Right lobe of liver (tissue), 6 donors: ENCODE results near the gene UQCR10. TPM values are rescaled to one million over a fixed set of nuclear protein-coding genes. Genes with fewer than 3 reads are reported as not detected.

Experiments
- ATAC-seq, 4 donors: fragments of 200-7000 bp; cut with Tn5 transposase; one replicate each; pipeline ENCODE4 v1.9.1; 2020; ENCODE audit warnings: mild to moderate bottlenecking in 4 of 4, moderate library complexity in 4 of 4
- DNase-seq, 3 donors: peaks; one replicate each; pipeline ENCODE4 v3.0.0-alpha.2; 2020
- H3K27ac ChIP-seq, 3 donors: fragments of 200-600 bp; one replicate each; pipeline ENCODE4 v1.8.0; 2022
- H3K27me3 ChIP-seq, 2 donors: fragments of 200-600 bp; one replicate each; pipeline ENCODE4 v1.8.0; 2022
- H3K36me3 ChIP-seq, 4 donors: fragments of 200-600 bp; sonication (generic) in 1 of 4; one replicate each; pipeline versions ENCODE4 v1.5.1 to v1.8.0; 2017 to 2022; ENCODE audit warnings: control low read depth in 1 of 4
- H3K4me1 ChIP-seq, 4 donors: fragments of 200-600 bp; sonication (generic) in 1 of 4; one replicate each; pipeline versions ENCODE4 v1.5.1 to v1.8.0; 2017 to 2022; ENCODE audit warnings: control low read depth in 1 of 4
- H3K4me3 ChIP-seq, 3 donors: fragments of 200-600 bp; one replicate each; pipeline ENCODE4 v1.8.0; 2022
- H3K9me3 ChIP-seq, 4 donors: fragments of 200-600 bp; sonication (generic) in 1 of 4; one replicate each; pipeline versions ENCODE4 v1.5.1 to v1.8.0; 2017 to 2022; ENCODE audit warnings: control low read depth in 1 of 4
- CTCF ChIP-seq, 4 donors: fragments of 200-600 bp in 3 of 4; fragments of 450-650 bp in 1 of 4; IDR thresholded peaks; one replicate each; pipeline versions ENCODE4 v1.5.1 to v1.8.0; 2016 to 2022; ENCODE audit warnings: antibody characterized with exemption in 4 of 4, mild to moderate bottlenecking in 2 of 4
- POLR2A ChIP-seq: fragments of 450-650 bp; IDR thresholded peaks from one replicate; pipeline ENCODE4 v1.6.1; 2017; ENCODE audit warnings: antibody characterized with exemption, mild to moderate bottlenecking
- WGBS: methylation state at CpG from one replicate; pipeline ENCODE4 v1.1.6; 2018; ENCODE audit warnings: low coverage, low lambda C conversion rate; ENCODE audit not compliant: insufficient coverage; ENCODE audit errors: missing lambda C conversion rate; 5-methylcytosine and 5-hydroxymethylcytosine counted together
- intact Hi-C, 2 donors: fragments of 100-400 bp; cut with DNase I; formaldehyde crosslinking; loops; one replicate each; pipeline versions ENCODE4 v1.11.2 to v1.14.1; 2022
- total RNA-seq, 6 experiments: library from RNA; depleted of rRNA in 2 of 6; stranded (reverse); fragments of >200 nt in 2 of 6; fragmentation: NEBNext Ultra II Directional in 3 of 6; extraction: Animal tissue kit (Norgen Biotek cat#: 25700) in 3 of 6; gene quantifications; one replicate each; pipeline versions ENCODE4 v1.1.0 to v1.2.4, GENCODE V29; 2016 to 2023
- donor health status: DM: no; HTN: yes; CAD: no.
- donor health status: DM: no; HTN: no; CAD: no.
- donor health status: DM: no; HTN: no; CAD: no.
- donor health status: DM: no; HTN: yes; CAD: no.
- donor health status: DM: no; HTN: yes; CAD: no.

The UQCR10 gene
- total RNA-seq, 6 experiments from 2014 or later, result 57.4 to 71.6 (median 64.0) TPM

GRCh38 chr22:29787371-29787980, 20.3 kb downstream of the UQCR10 start:
- Histone ChIP-seq H3K4me1 (peaks cover 0 to 51% (median 8%) of the 10 kb centered on the region in 4 donors), H3K27ac (peak overlapping the region in 1 of 3 donors; percentile 37), H3K9me3 (no peaks in the 10 kb centered on the region), H3K36me3 (peaks cover 0 to 44% (median 24%) of the 10 kb centered on the region in 4 donors), H3K4me3 (no peak overlapping the region), H3K27me3 (no peaks in the 10 kb centered on the region)
- ATAC-seq (peak; percentile 39 to 84 (median 62)), DNase-seq (peak in 2 of 3 donors; percentile 81 to 84)
- intact Hi-C loops, result no loop called here
- 43% methylated on average over 3 of the region's 9 CpGs for WGBS
- TF ChIP-seq POLR2A (no peak), CTCF (IDR thresholded peaks at IDR 0.05) (no peak)

- WGBS, result 40% methylated on average over 4 of the region's 27 CpGs
- no peaks in the 10 kb centered on the region for H3K9me3 ChIP-seq
- intact Hi-C loops, result no loop called here
- TF ChIP-seq CTCF (IDR thresholded peaks at IDR 0.05), result no peak
- no peak for TF ChIP-seq POLR2A
- peaks cover 0 to 55% (median 29%) of the 10 kb centered on the region in 4 donors for H3K36me3 ChIP-seq
- no peaks in the 10 kb centered on the region for H3K27me3 ChIP-seq
- peak overlapping the region in 1 of 3 donors; percentile 33 for H3K27ac ChIP-seq
- peaks cover 0 to 48% (median 8%) of the 10 kb centered on the region in 4 donors for H3K4me1 ChIP-seq
- no peak for DNase-seq
- H3K4me3 ChIP-seq, result no peak overlapping the region
- ATAC-seq, result no peak
Observed at GRCh38 chr22:29788339-29789279, 21.4 kb downstream of the UQCR10 start.

GRCh38 chr22:29790061-29790460, 22.9 kb downstream of the UQCR10 start:
- intact Hi-C loops, result no loop called here
- DNase-seq, result no peak

GRCh38 chr22:29793396-29793795, 26.2 kb downstream of the UQCR10 start:
- H3K4me1 ChIP-seq, result peaks cover 0 to 32% (median 8%) of the 10 kb centered on the region in 4 donors
- TF ChIP-seq POLR2A (no peak), CTCF (IDR thresholded peaks at IDR 0.05) (no peak)
- ATAC-seq (no peak), DNase-seq (no peak)
- peaks cover 0 to 54% (median 26%) of the 10 kb centered on the region in 4 donors for H3K36me3 ChIP-seq
- H3K9me3 ChIP-seq, result no peaks in the 10 kb centered on the region
- H3K4me3 ChIP-seq, result no peak overlapping the region
- WGBS, result 94% methylated on average over 3 of the region's 17 CpGs
- intact Hi-C loops, result no loop called here
- no peak overlapping the region for H3K27ac ChIP-seq
- H3K27me3 ChIP-seq, result no peaks in the 10 kb centered on the region

More at GRCh38 chr22:29790061-29790460, 22.9 kb downstream of the UQCR10 start:
- Histone ChIP-seq H3K4me1 (peaks cover 0 to 35% (median 3%) of the 10 kb centered on the region in 4 donors), H3K36me3 (peaks cover 0 to 59% (median 29%) of the 10 kb centered on the region in 4 donors), H3K9me3 (no peaks in the 10 kb centered on the region), H3K4me3 (no peak overlapping the region), H3K27me3 (no peaks in the 10 kb centered on the region), H3K27ac (no peak overlapping the region)
- 80% methylated on average over 2 of the region's 5 CpGs for WGBS
- TF ChIP-seq CTCF (IDR thresholded peaks at IDR 0.05) (no peak), POLR2A (no peak)
- ATAC-seq, result no peak
